ENCODE data around the gene G6PC3.
A peak's percentile ranks its signal among the peaks of the same experiment; 100 is the strongest.
"Not testable (repeated sequence)": the region's sequence is repeated elsewhere in the genome, so short reads cannot be mapped to it uniquely, and the experiment has no call there.

G6PC3 gene

GRCh38 chr17:44085908-44086307 lies 15.4 kb downstream of the G6PC3 start:
- no peak for DNase-seq

GRCh38 chr17:44086364-44087311 lies 16.1 kb downstream of the G6PC3 start:
- peak; percentile 70 for DNase-seq

GRCh38 chr17:44087319-44087718 lies 16.8 kb downstream of the G6PC3 start:
- no peak for DNase-seq

GRCh38 chr17:44088254-44088653 lies 17.7 kb downstream of the G6PC3 start:
- DNase-seq: no peak

GRCh38 chr17:44091200-44091997 lies 20.9 kb downstream of the G6PC3 start:
- DNase-seq: no peak

GRCh38 chr17:44092051-44092450 lies 21.5 kb downstream of the G6PC3 start:
- DNase-seq: no peak

GRCh38 chr17:44093231-44093900 lies 22.8 kb downstream of the G6PC3 start:
- no peak for DNase-seq

- no peak for DNase-seq
These were observed 24.3 kb downstream of the G6PC3 start for GRCh38 chr17:44094701-44095387.

- no peak for DNase-seq
These were observed 24.8 kb downstream of the G6PC3 start for GRCh38 chr17:44095388-44095646.

- no peak for DNase-seq
These were observed 25.3 kb downstream of the G6PC3 start for GRCh38 chr17:44095647-44096496.

- no peak for DNase-seq
These were observed 26.8 kb downstream of the G6PC3 start for GRCh38 chr17:44097110-44097958.

GRCh38 chr17:44101858-44102257 lies 31.3 kb downstream of the G6PC3 start:
- DNase-seq: not testable (repeated sequence)

GRCh38 chr17:44102849-44103622 lies 32.5 kb downstream of the G6PC3 start:
- no peak for DNase-seq

- no peak for DNase-seq
These were observed 34.9 kb downstream of the G6PC3 start for GRCh38 chr17:44105483-44105882.

GRCh38 chr17:44105941-44106340 lies 35.4 kb downstream of the G6PC3 start:
- DNase-seq: no peak

GRCh38 chr17:44106801-44107200 lies 36.3 kb downstream of the G6PC3 start:
- DNase-seq: no peak

- no peak for DNase-seq
These were observed 38.1 kb downstream of the G6PC3 start for GRCh38 chr17:44108440-44109311.

- no peak for DNase-seq
These were observed 38.7 kb downstream of the G6PC3 start for GRCh38 chr17:44109312-44109630.

- DNase-seq: no peak
These were observed 39.6 kb downstream of the G6PC3 start for GRCh38 chr17:44110011-44110686.
